Right renal pelvis (tissue), 4 donors: ENCODE results near the gene CCNT1. TPM values are rescaled to one million over a fixed set of nuclear protein-coding genes. Genes with fewer than 3 reads are reported as not detected.
"Not testable (repeated sequence)": the region's sequence is repeated elsewhere in the genome, so short reads cannot be mapped to it uniquely, and the experiment has no call there.

Experiments
- DNase-seq, 4 donors: peaks; one replicate each; pipeline ENCODE4 v3.0.0-alpha.2; 2013; ENCODE audit warnings: low read depth in 4 of 4, low spot score in 3 of 4, missing footprints in 1 of 4
- polyA plus RNA-seq, 4 donors: library from polyadenylated mRNA; unstranded; fragments of 120-200 nt; gene quantifications; one replicate each; pipeline ENCODE4 v1.2.1, GENCODE V29; 2013; ENCODE audit not compliant: insufficient read length in 4 of 4

The CCNT1 gene
- polyA plus RNA-seq, 4 donors: 26.1 to 33.4 (median 30.9) TPM

GRCh38 chr12:48643011-48643410 lies 73.5 kb downstream of the CCNT1 start:
- DNase-seq: no peak

GRCh38 chr12:48641752-48642555 lies 74.6 kb downstream of the CCNT1 start:
- DNase-seq: not testable (repeated sequence)

GRCh38 chr12:48640854-48641253 lies 75.7 kb downstream of the CCNT1 start:
- no peak for DNase-seq

- DNase-seq: no peak
These were observed 76.1 kb downstream of the CCNT1 start for GRCh38 chr12:48640428-48640827.

Other genes starting within 250 kb of the CCNT1 start
- under 1 TPM in 3 of 4 donors, not detected in 1; 0.18 to 0.31 (median 0.20) TPM for gene ANP32D, start 244.1 kb downstream of the CCNT1 start, polyA plus RNA-seq
- gene C12orf54, start 234.2 kb downstream of the CCNT1 start, polyA plus RNA-seq: under 1 TPM in 3 of 4 donors, not detected in 1; 0.49 to 0.77 (median 0.50) TPM
- not detected for gene OR8S1, start 191.1 kb downstream of the CCNT1 start, polyA plus RNA-seq
- not detected for gene LALBA, start 146.7 kb downstream of the CCNT1 start, polyA plus RNA-seq
- 10 to 100 TPM; 44.9 to 58.1 (median 51.0) TPM for gene KANSL2, start 34.5 kb downstream of the CCNT1 start, polyA plus RNA-seq
- 10 to 100 TPM; 82.0 to 98.3 (median 84.1) TPM for gene ADCY6, start 72.4 kb upstream of the CCNT1 start, polyA plus RNA-seq
- 10 to 100 TPM; 47.6 to 55.1 (median 50.7) TPM for gene CACNB3, start 101.8 kb upstream of the CCNT1 start, polyA plus RNA-seq
- 100 to 1,000 TPM in 1 of 4 donors, 10 to 100 TPM in 3; 89.1 to 104 (median 96.5) TPM for gene DDX23, start 135.5 kb upstream of the CCNT1 start, polyA plus RNA-seq
- gene RND1, start 149.2 kb upstream of the CCNT1 start, polyA plus RNA-seq: 1 to 10 TPM; 2.6 to 4.2 (median 3.6) TPM
- 10 to 100 TPM in 3 of 4 donors, 1 to 10 TPM in 1; 9.0 to 15.3 (median 12.9) TPM for gene FKBP11, start 208.8 kb upstream of the CCNT1 start, polyA plus RNA-seq
- gene ARF3, start 240.8 kb upstream of the CCNT1 start, polyA plus RNA-seq: 100 to 1,000 TPM; 133 to 150 (median 145) TPM